MM.1S (cell line): ENCODE data around the gene CLASP1.

Source experiments
- CTCF ChIP-seq: fragments of 300-600 bp; sonication (generic); IDR thresholded peaks from 2 replicates; pipeline ENCODE4 v1.5.1; 2016; ENCODE audit warnings: antibody characterized with exemption, low read length, mixed read lengths
- EZH2 ChIP-seq: fragments of 300-600 bp; sonication (generic); optimal IDR thresholded peaks from 2 replicates; pipeline ENCODE3; 2017; ENCODE audit warnings: low read depth, mild to moderate bottlenecking, antibody characterized with exemption, low read length, mixed read lengths
- EZH2phosphoT487 ChIP-seq: fragments of 300-600 bp; sonication (generic); IDR thresholded peaks from 2 replicates; pipeline ENCODE4 v1.6.1; 2018; ENCODE audit warnings: antibody characterized with exemption, low read length

- TF ChIP-seq EZH2phosphoT487 (no peak), CTCF (no peak), EZH2 (no peak)
Observed at GRCh38 chr2:121326628-121327027, 322.6 kb downstream of the CLASP1 start.
